Superior temporal gyrus (tissue), 1 donor: ENCODE results near the gene EFR3B.
"Not testable (repeated sequence)": the region's sequence is repeated elsewhere in the genome, so short reads cannot be mapped to it uniquely, and the experiment has no call there.

Experiments
- DNase-seq: peaks from one replicate; pipeline ENCODE4 v3.0.0-alpha.2; 2016; ENCODE audit errors: extremely low spot score

EFR3B gene

DNA sequence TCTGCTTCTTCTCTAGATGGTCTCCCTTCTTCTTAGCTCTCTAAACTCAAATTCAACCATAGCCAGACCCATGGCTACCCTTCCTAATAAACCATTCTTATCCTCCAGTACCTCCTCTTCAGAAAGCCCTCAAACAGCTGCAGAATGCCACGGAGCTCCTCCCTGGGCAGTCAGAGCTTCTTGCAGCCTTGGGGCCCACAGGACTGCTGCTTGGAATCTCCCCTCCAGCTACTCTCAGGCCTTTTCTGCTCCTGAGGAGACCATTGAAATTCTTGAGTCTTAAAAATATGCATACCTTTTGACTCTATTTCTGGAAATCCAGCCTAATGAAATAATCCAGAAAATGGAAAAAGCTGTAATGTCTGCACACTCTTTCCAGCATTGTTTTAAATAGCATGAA lies 30.7 kb downstream of the EFR3B start:
- DNase-seq: no peak

DNA sequence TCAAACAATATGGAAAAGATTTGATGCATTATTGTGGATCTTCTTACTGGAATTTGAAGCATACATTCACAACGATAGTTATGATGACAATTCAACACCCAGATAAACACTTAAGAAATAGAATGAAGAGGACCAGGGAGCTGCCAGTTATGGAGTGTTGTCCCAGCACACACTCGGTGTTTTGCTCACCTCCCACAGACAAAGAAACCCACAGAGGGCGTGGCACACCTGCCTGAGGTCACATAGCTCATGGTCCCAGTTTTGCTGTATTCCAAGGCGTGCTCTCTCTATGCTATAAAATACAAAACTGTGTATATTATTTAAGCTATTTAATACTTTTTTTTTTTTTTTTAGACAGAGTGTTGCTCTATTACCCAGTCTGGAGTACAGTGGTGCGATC lies 31.1 kb downstream of the EFR3B start:
- DNase-seq: no peak

DNA sequence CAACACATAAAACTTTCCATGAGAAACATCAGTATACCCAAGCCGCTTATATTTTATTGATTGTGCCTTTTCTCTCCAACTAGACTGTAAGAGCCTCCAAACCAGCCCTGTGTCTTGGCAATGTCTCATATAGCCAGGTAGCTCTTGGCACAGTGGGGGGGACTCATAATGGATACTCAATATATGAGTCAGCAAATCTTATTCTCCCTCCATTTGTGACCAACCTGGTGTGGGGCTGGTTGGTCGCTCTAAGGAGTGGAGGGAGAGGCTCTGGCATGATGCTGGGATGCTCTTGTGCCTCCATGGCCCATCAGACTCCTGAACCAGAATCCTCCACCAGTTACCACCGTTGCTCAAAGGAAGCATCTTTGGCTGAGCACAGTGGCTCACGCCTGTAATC lies 32.0 kb downstream of the EFR3B start:
- no peak for DNase-seq

DNA sequence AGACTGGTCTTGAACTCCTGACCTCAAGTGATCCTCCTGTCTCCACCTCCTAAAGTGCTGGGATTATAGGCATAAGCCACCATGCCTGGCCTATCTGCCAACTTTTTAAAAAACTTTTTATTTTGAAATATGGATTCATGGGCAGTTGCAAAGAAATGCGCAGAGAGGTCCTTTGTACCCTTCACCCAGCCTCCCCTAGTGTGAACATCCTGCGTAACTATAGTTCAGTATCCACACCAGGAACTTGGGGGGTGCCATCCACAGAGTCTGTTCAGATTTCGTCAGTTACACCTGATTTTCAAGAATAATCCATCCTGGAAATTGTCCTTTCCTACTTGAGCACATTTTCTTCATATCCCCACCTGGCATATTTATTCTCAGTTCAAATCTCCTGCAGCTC lies 33.0 kb downstream of the EFR3B start:
- DNase-seq: no peak

DNA sequence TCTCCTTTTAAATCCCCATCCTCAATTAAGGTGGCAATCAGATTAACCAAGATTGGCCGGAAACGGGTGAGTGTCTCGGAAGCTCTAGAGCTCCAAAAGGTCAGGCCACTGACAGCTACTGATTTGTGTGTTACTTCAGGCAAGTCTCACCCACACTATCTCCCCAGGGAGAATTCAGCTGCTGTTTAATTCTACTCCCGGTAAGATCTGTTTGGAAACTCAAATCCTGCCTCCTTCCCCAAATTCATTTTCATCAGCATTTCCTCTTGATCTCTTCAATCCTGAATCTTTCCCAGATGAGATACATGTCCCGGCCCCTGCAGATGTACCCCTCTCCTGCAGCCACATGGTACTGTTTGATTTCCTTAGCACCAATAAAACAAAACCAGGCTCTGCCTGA lies 34.9 kb downstream of the EFR3B start:
- DNase-seq: no peak

DNA sequence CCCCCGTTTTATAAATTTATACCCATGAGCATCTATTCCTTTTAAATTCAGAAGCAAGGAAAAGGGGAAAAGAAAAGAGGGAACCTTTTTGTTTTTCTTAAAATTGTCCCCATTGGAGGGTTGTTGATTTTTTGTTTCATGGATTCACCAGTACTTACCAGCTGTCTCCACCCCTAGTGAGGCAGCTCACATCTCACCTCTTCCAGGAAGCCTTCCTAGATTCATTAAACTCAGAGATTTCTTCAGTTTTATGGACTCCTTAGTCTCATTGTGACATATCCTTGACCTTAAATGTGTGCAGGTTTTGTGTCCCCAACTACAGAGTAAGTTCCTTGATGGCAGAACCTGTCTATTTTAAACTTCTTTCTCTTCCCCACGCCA lies 35.9 kb downstream of the EFR3B start:
- no peak for DNase-seq

DNA sequence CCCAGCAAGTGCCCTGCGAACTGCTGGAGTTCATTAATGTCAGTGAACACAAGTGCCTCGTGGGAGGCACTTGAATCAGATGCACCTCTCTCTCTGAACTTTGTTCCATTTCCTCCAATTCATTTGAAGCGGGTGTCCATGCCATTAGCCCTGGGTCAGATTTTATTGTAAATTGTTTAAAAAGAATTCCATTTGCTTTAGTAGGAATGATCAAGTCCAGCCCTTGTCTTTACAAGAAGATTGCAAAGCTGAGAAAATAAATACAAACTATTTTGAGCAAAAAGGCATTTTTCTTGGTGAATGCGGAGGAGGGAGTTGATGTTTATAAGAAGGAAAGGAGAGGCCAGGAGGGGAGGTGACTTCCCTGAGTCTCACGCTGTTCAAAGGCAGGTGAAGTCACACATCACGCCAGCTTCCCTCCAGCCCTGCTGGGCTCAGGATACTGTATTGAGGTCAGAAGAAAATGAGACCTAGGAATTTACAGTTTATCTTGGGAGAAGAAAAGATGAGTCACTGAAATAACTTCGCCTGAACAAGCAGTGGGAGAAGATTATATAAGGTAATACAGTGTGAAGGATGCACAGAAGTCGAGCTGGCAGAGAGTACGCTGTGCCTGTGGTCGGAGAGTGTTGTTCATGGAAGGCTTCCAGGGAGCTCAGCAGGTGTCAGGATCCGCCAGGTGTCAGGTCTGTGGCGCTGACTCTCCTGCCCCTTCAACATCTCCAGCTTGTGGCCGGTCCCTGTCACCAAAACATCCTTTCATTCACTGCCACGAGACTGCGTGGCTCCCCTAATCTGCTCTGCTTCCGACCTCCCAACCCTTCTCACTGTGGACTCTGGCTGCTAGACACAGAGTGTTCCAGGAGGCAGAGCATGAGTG lies 36.5 kb downstream of the EFR3B start:
- DNase-seq: peak; percentile 45

DNA sequence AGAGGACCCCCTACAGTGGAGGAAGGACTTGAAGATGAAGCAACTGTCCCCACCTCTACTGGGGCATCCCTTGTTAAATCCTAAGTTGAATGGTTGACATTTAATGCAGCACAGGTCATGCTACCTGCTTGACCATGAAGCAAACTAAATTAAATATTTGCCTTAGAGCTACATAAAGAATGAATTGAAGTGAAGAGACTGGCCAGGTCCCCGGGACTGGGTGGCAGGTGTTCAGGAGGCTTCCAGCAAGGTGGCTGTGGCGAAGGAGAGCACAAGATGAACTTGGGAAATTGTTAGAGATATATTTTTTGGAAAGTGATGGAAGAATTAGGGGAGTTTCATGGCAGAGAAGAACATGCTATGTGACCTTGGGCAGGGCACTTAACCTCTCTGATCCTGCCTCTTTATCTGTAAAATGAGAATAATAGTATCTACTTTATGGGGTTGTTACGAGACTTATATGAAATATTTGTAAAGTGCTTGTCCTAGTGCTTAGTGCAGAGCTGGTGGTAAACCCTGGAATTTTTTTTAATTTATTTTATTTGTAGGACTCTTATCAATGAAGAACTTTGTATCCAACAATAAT lies 37.3 kb downstream of the EFR3B start:
- DNase-seq: no peak

DNA sequence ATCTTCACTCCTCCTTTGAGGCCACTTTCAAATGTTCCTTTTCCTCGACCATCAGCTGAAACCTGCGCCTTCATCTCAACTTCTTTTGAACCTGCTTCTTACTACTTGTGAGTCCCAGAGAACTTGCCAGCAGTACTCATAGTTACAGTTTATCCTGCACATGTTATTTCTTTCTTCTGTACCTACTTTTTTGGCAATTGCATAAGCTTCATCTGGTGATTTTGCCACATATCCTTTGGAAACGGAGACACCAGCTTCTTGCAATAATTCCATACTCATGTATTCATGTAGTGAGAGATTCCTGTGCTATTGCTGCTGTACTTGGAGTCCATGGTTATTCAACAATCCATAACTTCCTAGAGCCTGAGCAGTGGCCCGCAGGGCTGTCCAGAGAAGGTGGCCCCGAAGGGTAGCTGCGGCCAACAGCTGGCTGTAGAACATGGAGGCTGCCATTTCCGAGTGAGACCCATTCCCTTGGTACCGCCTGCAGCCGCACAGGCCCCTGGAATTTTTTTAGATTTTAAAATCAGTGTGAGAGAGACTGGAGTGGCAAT lies 39.4 kb downstream of the EFR3B start:
- DNase-seq: peak; percentile 52

DNA sequence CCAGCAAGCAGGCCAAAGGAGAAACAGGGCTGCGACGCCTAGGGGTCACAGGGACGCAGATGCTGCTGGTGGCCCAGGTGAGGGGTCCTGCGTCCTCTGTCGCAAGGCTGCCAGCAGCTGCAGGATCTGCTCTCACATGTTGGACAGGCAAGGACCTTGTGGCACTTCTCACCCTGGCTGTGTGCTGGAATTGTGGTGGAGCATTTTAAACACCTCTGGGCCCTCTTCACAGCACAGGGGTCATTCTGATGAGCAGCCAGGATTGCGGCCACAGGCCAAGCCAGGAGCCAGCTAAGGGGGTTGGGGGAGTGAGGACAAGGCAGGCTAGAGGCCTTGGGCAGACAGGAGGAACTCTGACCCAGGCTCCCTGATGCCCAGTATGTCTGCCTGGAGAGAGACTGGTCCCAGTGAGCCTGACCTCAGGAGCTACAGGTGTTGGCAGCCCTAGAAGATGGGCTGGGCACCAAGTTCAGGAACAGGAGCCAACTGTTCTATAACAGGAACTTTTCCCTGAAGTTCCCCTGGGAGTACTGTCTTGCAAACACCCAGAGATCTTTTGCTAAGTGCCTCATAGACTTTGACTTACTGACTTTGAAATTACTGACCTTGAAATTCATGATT lies 40.2 kb downstream of the EFR3B start:
- no peak for DNase-seq

DNA sequence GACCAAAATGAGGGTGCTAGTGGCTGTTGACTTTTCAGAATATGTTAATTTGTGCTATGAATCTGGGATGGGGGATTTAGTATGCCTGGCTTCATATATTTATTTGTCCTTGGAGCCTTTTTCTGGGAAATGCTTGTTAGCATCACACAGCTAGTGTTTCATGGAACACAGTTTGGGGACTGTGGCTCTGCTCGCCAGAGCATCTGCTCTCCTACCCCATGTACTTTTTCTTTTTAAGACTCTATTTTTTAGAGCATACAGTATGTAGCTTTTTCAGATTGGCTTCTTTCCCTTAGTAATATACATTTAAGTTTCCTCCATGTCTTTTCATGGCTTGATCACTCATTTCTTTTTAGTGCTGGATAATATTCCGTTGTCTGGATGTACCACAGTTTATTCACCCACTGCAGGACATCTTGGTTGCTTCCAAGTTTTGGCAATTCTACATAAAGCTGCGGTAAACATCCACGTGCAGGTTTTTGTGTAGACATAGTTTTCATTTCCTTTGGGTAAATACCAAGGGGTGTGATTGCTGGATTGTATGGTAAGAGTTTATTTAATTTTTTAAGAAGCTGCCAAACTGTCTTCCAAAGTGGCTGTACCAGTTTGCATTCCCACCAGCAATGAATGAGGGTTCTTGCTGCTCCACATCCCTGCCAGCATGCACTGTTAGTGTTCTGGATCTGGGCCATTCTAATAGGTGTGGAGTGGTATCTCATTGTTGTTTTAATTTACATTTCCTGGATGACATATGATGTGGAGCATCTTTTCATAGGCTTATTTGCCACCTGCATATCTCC lies 44.1 kb downstream of the EFR3B start:
- DNase-seq: no peak

DNA sequence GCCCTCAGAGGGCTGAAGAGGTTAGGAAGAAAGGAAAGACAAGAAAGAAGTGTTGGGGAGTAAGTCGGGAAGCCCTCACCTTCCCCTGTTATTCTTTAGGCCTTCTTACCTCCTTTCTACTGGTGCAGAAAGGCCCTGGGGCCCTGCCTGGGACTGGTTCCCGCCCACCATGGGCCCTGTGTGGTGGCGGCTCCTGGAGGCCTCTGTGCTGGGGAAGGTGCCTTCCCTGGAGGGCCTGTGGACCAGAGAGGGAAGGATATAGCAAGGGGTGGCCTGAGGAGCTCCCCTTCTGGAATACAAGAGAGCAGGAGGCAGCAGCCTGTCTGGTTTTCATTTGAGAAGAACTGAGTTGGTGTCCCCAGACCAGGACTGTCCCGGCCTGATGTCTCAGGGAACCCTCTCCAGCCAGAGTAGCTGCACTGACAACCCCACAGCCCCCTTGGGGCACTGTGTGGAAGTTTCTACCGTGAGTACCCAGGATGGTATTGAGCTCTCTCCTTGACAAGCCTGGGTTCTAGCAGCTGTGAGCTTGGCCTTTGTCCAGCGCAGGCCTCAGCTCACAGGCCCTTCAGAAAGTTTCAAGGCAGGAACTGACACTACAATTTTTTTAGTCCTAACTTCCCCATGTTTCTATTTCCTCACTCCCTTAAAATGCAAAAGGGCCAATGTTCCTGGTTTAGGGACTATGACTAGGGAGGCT lies 47.1 kb downstream of the EFR3B start:
- no peak for DNase-seq

DNA sequence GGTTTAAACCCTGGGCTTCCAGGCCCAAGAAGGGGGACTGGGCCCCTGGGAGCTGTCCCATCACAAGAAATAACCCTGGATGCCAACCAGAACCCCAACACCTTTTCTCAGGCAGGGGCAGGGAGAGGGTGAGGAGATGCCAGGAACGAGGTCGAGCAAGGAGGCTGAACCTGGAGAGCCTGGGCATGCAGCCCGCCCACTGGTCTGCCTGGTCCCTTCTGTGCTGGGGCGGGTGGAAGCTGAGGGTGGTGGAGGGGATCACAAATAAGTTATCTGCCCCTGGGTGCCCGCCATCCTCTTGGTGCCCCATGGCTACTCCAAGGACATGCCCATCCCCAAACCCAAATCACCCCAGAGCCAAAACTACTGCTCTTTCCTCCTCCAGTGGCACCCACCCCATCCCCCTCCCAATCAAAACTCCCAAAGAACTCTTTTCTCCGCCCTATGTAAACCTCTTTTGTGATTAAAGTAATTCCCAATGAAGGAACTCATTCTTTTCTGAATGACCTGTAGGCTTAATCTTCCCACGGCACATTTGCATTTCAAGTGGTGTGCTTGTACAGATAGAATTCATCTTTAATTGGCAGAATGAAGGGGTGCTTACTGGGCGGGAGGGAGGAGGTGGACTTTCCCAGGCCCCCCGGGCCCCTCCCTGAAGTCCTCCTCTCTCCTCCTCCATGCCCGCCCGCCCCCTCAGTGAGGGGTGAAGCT lies 47.9 kb downstream of the EFR3B start:
- DNase-seq: no peak

DNA sequence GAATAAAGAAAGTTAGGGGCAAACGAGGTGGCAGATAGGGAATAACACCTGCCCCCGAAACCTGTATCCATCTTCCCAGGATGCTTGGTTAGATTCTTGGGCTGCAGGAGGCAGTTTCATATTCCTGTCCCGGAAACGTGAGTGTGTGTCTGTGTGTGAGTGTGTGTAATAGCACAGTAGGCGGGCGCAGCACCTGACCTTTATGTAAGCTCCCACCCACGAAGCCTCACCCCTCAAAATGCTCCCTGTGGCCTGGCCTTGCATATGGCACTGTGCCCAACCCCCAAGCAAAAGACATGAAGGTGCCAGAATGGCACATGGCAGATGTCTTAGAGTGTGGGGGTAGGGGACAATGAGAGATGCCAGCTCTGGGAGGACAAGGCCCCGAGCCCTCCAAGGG lies 48.9 kb downstream of the EFR3B start:
- DNase-seq: no peak

DNA sequence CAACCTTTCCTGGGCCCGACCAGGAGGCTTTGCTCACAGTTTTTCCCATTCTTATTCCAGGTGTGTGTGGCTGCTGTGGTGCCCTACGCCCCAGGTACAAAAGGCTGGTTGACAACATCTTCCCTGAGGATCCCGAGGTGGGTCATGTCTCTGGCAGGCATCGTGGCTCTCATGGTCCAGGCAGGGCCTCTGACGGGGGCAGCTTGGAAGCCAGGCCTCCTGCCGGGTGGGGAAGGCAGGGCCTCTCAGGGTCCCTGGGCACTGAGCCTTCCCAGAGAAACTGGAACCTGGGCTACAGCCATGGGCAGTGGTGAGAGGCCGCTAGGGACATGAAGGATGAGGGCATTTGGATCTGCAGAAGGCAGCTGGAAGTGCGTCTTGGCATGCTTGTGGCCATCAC lies 49.4 kb downstream of the EFR3B start:
- no peak for DNase-seq

DNA sequence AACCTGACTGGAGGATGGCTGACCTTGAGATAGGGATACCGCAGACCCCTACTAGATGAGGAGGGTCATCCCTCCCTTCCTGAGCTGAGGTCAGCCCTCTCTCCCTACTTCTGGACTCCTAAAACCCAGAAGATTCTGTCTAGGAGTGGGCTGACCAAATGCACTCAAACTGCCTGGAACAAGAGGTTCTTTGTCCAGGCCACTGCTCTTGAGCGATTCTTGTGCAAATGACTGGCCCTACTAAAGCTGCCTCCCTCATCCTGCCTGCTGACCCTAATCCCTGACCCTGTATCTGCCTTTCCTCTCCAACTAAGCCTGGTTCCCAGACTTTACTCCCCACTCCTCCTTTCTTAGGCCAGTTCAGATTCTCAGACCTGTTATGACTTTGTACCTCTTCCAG lies 56.2 kb downstream of the EFR3B start:
- DNase-seq: peak; percentile 33

DNA sequence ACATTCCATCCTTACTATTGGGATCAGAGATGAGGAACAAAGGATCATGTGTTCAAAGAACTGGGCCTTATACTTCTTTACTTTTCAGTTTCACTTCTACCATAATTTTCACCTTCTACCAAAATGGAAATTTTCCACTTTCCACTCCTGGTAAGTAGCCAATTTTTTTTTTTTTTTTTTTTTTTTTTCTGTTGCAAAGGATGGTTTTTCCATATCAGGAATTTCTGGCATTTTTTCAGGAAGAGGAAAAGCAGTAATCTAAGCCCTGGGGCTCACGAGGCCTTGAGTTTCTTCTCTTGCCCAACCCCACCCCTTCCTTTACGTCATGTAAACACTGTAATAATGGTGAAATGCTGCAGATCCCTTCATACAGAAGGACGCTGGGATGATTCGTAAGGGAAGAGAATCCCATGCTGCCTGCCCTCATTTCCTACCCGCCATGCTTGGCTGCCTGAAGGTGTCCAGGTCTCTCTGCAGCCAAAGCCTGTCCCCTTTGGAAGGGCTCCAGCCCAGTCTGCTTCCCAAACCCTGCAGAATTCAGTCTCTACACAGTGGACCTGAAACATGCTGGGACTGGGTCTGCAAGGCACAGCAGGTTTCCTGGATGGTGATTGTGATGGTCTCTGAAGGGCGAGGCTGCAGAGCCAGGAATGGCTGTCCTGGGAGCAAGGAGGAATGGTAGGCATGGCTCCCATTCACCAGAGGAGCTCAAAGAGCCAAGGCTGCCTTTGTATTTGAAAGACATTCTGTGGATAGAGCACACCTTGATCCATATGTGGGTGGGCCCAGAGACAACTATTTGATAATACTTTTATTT lies 57.0 kb downstream of the EFR3B start:
- peak; percentile 33 for DNase-seq

DNA sequence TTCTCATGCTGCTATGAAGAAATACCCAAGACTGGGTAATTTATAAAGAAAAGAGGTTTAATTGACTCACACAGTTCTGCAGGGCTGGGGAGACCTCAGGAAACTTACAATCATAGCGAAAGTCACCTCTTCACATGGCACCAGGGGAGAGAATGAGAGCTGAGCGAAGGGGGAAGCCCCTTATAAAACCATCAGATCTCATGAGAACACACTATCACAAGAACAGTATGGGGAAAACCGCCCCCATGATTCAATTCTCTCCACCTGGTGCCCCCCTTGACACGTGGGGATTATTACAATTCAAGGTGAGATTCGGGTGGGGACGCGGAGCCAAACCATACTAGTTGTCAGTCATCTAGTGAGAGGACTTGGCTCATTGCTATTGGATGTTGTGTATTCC lies 60.5 kb downstream of the EFR3B start:
- not testable (repeated sequence) for DNase-seq

DNA sequence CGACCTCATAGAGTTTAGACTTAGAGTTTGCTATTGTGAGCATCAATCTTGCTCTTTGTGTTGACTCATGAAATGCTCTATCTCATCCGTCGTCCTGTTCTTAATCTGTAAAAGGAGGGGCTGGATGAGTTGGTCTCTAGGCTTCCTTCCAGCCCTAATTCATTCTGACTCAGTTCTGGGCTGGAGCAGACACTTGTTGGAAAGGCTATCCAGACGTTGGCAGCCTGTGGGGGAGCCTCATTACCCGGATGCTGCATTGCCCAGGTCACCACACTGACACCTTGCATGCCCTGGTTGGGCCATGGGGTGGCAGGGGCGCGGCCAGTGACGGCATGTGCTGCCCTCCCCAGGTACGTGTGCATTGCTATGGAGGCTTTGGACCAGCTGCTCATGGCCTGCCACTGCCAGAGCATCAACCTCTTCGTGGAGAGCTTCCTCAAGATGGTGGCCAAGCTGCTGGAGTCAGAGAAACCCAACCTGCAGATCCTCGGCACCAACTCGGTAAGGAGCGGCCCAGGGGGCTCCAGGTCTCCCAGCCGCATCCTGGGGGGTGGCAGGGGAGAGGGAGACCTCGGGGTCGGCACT lies 61.5 kb downstream of the EFR3B start:
- DNase-seq: peak; percentile 41
